Measurements from ENCODE around the gene INTS14.

The INTS14 gene

GRCh38 chr15:65621638-65622037 is 10.7 kb upstream of the INTS14 start, which contains the start of gene SLC24A1:
Gene SLC24A1 (plus strand): TSS chr15:65621938. CDS start chr15:65624081, 2,143 bp downstream.
- TF ChIP-seq POLR2AphosphoS5 (IDR thresholded peaks at IDR 0.05; ENCODE audit: low read depth) (no peak), SPI1 (IDR thresholded peaks at IDR 0.05; ENCODE audit: borderline replicate concordance, low read depth) (no peak), CTCF (IDR thresholded peaks at IDR 0.05; ENCODE audit: insufficient read depth, low read length) (no peak), REST (IDR thresholded peaks at IDR 0.05; ENCODE audit: insufficient replicate concordance, low read depth) (no peak), GABPA (IDR thresholded peaks at IDR 0.05; ENCODE audit: low read depth) (no peak)
- DNase-seq (ENCODE audit: low read depth in 1 of 2, low spot score in 1 of 2), result no peak
- Histone ChIP-seq H3K4me3 (replicated peaks; ENCODE audit: insufficient read depth, low read length) (no peak within 1 kb of the TSS), H3K27ac (replicated peaks) (no peak within 1 kb of the TSS), H3K27me3 (ENCODE audit: insufficient read depth, poor library complexity, severe bottlenecking) (no peaks in the 10 kb centered on the region)

- Histone ChIP-seq H3K27ac (replicated peaks) (no peak overlapping the region), H3K4me3 (replicated peaks; ENCODE audit: insufficient read depth, low read length) (no peak overlapping the region), H3K27me3 (ENCODE audit: insufficient read depth, poor library complexity, severe bottlenecking) (no peaks in the 10 kb centered on the region)
- DNase-seq (ENCODE audit: low read depth in 1 of 2, low spot score in 1 of 2), result no peak
- TF ChIP-seq REST (IDR thresholded peaks at IDR 0.05; ENCODE audit: insufficient replicate concordance, low read depth) (no peak), POLR2AphosphoS5 (IDR thresholded peaks at IDR 0.05; ENCODE audit: low read depth) (no peak), CTCF (IDR thresholded peaks at IDR 0.05; ENCODE audit: insufficient read depth, low read length) (no peak), GABPA (IDR thresholded peaks at IDR 0.05; ENCODE audit: low read depth) (no peak)
Observed at GRCh38 chr15:65620833-65621232, 9.9 kb upstream of the INTS14 start.

GRCh38 chr15:65619626-65620290 is 8.8 kb upstream of the INTS14 start:
- H3K27ac ChIP-seq (replicated peaks), result no peak overlapping the region
- DNase-seq (ENCODE audit: low read depth in 1 of 2, low spot score in 1 of 2), result no peak
- H3K27me3 ChIP-seq (ENCODE audit: insufficient read depth, poor library complexity, severe bottlenecking), result no peaks in the 10 kb centered on the region
- H3K4me3 ChIP-seq (replicated peaks; ENCODE audit: insufficient read depth, low read length), result no peak overlapping the region
- no peak for TF ChIP-seq CTCF (IDR thresholded peaks at IDR 0.05; ENCODE audit: insufficient read depth, low read length)
- TF ChIP-seq POLR2AphosphoS5 (IDR thresholded peaks at IDR 0.05; ENCODE audit: low read depth), result no peak
- no peak for TF ChIP-seq REST (IDR thresholded peaks at IDR 0.05; ENCODE audit: insufficient replicate concordance, low read depth)
- TF ChIP-seq GABPA (IDR thresholded peaks at IDR 0.05; ENCODE audit: low read depth), result no peak
- TF ChIP-seq SPI1 (IDR thresholded peaks at IDR 0.05; ENCODE audit: borderline replicate concordance, low read depth), result no peak
